ENCODE results near the gene CACNB4. TPM values are rescaled to one million over a fixed set of nuclear protein-coding genes. Genes with fewer than 3 reads are reported as not detected.

CACNB4 gene
- total and polyA plus RNA-seq, 2 of the 4 experiments (the other 2 are of a cell fraction), result 0.12 to 0.36 TPM

DNA sequence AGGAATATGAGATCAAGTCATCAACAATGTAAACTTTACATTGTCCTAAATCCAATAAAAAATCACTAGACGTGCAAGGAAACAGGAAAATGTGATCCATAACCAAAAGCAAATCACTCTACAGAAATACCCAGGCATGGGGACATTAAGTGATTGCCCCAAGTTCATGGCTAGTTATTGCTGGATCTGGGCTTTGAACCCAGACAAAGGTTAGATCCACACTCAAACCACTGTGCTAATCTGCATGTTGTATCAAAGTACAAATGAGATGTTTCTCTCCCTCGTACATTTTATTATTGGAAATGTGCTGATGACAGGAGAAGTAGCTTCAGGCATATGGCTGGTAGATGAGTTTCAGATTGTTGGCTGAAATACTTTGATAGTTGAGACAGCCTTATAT, 267.9 kb downstream of the CACNB4 start:
- intact Hi-C loops (cut with micrococcal nuclease) (no loop called here), in situ Hi-C loops (cut with MboI; ENCODE audit: low sequenced_read_pairs) (no loop called here), dilution Hi-C loops (cut with HindIII; ENCODE audit: low sequenced_read_pairs, unreplicated experiment) (no loop called here)
- Histone ChIP-seq H4K5ac (ENCODE audit: low read depth, low read length) (no peak overlapping the region), H3K23ac (ENCODE audit: low read depth, low read length) (no peak overlapping the region), H3K14ac (replicated peaks; ENCODE audit: low read depth, low read length) (no peak overlapping the region), H3K79me1 (ENCODE audit: low read depth in 1 of 2, low read length in 2 of 2) (peaks cover 6 to 15% of the 10 kb centered on the region in 2 experiments; a peak in 3 of 4 replicates), H3K4me2 (ENCODE audit: low read depth, low read length) (no peak overlapping the region), H4K20me1 (ENCODE audit: insufficient read depth, low read length) (peaks cover 7% of the 10 kb centered on the region), H3K36me3 (ENCODE audit: control insufficient read depth, insufficient read depth, low read length) (no peaks in the 10 kb centered on the region), H2AK5ac (ENCODE audit: low read depth, low read length) (no peak overlapping the region), H3K4ac (ENCODE audit: low read depth, low read length) (no peak overlapping the region), H2AFZ (replicated peaks; ENCODE audit: low read length, poor library complexity) (no peak overlapping the region), H3K9me1 (ENCODE audit: insufficient read depth, low read length) (peaks cover 3% of the 10 kb centered on the region; the same call in 1 of the 2 replicates), H3K4me1 (ENCODE audit: control insufficient read depth, insufficient read depth, low read length) (peaks cover 2% of the 10 kb centered on the region; the same call in 1 of the 2 replicates), H3K27ac (ENCODE audit: insufficient read depth, low read length) (no peak overlapping the region), H4K8ac (ENCODE audit: low read depth in 2 of 2, low read length in 2 of 2) (no peak overlapping the region), H2BK20ac (ENCODE audit: low read depth, low read length) (no peak overlapping the region), H3K9me3 (ENCODE audit: control insufficient read depth, insufficient read depth, low read length) (no peaks in the 10 kb centered on the region), H2BK15ac (ENCODE audit: low read depth, low read length) (no peak overlapping the region), H3K27me3 (ENCODE audit: control insufficient read depth, insufficient read depth, low read length) (no peaks in the 10 kb centered on the region), H2AK9ac (replicated peaks; ENCODE audit: low read depth, low read length, poor library complexity) (no peak overlapping the region), H2BK5ac (ENCODE audit: low read depth, low read length, poor library complexity, severe bottlenecking) (no peak overlapping the region), H3K9ac (ENCODE audit: low read depth, low read length) (no peak overlapping the region), H3K18ac (ENCODE audit: low read depth, low read length) (no peak overlapping the region), H2BK120ac (ENCODE audit: low read depth, low read length) (no peak overlapping the region), H3K56ac (ENCODE audit: extremely low read depth, insufficient read depth, low read length) (no peak overlapping the region), H3K4me3 (ENCODE audit: insufficient read depth, low read depth, low read length) (no peak overlapping the region), H4K91ac (ENCODE audit: insufficient read depth, low read depth, low read length) (no peak overlapping the region)
- no CpG with 5 or more reads among the region's 2 CpGs for WGBS, 2 experiments (ENCODE audit: extremely low coverage in 2 of 2, insufficient read length in 1 of 2)
- ATAC-seq (ENCODE audit: low read depth), result no peak
- ChIA-PET POLR2A (ENCODE audit: unreplicated experiment) (no interaction called here), CTCF (no interaction called here)
- TF ChIP-seq POLR2A (IDR thresholded peaks at IDR 0.05; ENCODE audit: low read depth, low read length) (no peak), SMC3 (IDR thresholded peaks at IDR 0.05; ENCODE audit: low read depth, low read length) (no peak), MAFK (IDR thresholded peaks at IDR 0.05; ENCODE audit: low read depth, low read length) (no peak), BHLHE40 (IDR thresholded peaks at IDR 0.05; ENCODE audit: low read depth, low read length) (no peak), CEBPB (IDR thresholded peaks at IDR 0.05; ENCODE audit: low read depth, low read length) (no peak), CHD1 (IDR thresholded peaks at IDR 0.05; ENCODE audit: low read depth, low read length) (no peak), RCOR1 (IDR thresholded peaks at IDR 0.05; ENCODE audit: insufficient replicate concordance, low read length) (no peak), FOS (IDR thresholded peaks at IDR 0.05; ENCODE audit: low read depth, low read length) (no peak), MAZ (IDR thresholded peaks at IDR 0.05; ENCODE audit: borderline replicate concordance, low read depth, low read length) (no peak), MXI1 (IDR thresholded peaks at IDR 0.05; ENCODE audit: borderline replicate concordance, low read depth, low read length) (no peak), NFE2L2 (IDR thresholded peaks at IDR 0.05; ENCODE audit: low read depth, low read length) (no peak), RAD21 (IDR thresholded peaks at IDR 0.05; ENCODE audit: low read length) (no peak), RFX5 (IDR thresholded peaks at IDR 0.05; ENCODE audit: low read depth, low read length) (no peak)
- TF ChIP-seq, protein P1, sequence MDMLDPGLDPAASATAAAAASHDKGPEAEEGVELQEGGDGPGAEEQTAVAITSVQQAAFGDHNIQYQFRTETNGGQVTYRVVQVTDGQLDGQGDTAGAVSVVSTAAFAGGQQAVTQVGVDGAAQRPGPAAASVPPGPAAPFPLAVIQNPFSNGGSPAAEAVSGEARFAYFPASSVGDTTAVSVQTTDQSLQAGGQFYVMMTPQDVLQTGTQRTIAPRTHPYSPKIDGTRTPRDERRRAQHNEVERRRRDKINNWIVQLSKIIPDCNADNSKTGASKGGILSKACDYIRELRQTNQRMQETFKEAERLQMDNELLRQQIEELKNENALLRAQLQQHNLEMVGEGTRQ (IDR thresholded peaks at IDR 0.05; ENCODE audit: low read depth, low read length), result no peak
- TF ChIP-seq, protein P2, sequence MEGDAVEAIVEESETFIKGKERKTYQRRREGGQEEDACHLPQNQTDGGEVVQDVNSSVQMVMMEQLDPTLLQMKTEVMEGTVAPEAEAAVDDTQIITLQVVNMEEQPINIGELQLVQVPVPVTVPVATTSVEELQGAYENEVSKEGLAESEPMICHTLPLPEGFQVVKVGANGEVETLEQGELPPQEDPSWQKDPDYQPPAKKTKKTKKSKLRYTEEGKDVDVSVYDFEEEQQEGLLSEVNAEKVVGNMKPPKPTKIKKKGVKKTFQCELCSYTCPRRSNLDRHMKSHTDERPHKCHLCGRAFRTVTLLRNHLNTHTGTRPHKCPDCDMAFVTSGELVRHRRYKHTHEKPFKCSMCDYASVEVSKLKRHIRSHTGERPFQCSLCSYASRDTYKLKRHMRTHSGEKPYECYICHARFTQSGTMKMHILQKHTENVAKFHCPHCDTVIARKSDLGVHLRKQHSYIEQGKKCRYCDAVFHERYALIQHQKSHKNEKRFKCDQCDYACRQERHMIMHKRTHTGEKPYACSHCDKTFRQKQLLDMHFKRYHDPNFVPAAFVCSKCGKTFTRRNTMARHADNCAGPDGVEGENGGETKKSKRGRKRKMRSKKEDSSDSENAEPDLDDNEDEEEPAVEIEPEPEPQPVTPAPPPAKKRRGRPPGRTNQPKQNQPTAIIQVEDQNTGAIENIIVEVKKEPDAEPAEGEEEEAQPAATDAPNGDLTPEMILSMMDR (conservative IDR thresholded peaks at IDR 0.05; ENCODE audit: low read depth, low read length), result no peak
- TF ChIP-seq, protein P3, sequence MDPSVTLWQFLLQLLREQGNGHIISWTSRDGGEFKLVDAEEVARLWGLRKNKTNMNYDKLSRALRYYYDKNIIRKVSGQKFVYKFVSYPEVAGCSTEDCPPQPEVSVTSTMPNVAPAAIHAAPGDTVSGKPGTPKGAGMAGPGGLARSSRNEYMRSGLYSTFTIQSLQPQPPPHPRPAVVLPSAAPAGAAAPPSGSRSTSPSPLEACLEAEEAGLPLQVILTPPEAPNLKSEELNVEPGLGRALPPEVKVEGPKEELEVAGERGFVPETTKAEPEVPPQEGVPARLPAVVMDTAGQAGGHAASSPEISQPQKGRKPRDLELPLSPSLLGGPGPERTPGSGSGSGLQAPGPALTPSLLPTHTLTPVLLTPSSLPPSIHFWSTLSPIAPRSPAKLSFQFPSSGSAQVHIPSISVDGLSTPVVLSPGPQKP (IDR thresholded peaks at IDR 0.05; ENCODE audit: borderline replicate concordance, low read depth, low read length), result no peak
- DNase-seq, result no peak
- no TSS peak for BruUV-seq (replicated peaks)
